NCI-H1048 (cell line): ENCODE measurements around the gene PDCD11.
"Not testable (repeated sequence)": the region's sequence is repeated elsewhere in the genome, so short reads cannot be mapped to it uniquely, and the experiment has no call there.

Experiments
- DNase-seq: peaks from one replicate; lab custom pipeline; 2025; lab: John Stamatoyannopoulos, UW

PDCD11 gene

DNA sequence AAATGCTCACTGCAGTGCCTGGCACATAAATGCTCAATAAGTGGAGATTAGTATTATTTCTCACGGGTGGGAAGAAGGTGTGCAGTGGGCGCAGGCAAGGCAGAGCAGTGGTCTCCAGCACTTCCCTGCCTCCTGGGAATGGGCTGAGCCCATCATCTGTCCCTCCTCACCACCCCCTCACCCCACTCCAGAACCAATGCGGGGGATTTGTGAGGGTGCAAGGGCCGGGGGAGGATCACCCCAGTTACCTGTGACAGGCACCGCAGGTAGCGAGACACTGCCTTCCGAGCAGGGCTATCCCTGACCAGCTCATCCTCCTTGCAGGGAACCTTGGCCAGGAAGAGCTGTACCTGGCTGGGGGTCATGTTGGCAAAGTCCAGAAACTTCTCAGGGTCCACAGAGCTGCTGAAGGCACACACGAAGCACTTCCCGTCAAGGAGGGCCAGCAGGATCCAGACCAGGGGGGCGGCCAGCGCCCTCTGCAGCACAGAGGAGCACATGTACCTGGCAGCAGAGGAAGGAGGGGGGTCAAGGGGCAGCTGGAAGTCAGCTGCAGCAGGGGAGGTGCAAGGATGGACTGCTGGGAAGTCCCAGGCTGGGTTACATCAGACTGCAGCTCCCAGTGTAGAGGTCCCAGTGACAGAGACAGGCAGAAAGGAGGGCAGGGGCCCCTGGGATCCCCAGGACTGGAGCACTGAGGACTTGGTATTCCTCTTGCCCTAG is 79.8 kb downstream of the PDCD11 start:
- DNase-seq = no peak

DNA sequence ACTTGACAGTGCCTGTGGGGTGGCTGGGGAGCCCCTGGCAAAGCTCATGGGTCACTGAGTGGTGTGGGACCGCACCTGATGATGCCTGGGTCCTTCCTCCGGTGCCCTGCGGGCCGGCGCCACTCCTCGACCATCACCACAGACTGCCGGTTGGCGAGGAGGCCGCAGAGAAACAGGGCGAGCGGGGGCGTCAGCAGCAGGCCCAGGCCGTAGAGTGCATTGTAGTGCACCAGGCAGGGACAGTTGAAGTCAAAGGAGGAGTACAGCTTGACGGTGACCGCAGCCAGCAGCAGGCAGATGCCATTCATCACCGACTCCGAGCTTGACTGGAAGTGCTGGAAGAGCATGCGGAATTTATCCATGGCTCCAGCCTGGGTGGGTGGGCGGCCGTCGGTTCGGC is 82.2 kb downstream of the PDCD11 start:
- DNase-seq = no peak

DNA sequence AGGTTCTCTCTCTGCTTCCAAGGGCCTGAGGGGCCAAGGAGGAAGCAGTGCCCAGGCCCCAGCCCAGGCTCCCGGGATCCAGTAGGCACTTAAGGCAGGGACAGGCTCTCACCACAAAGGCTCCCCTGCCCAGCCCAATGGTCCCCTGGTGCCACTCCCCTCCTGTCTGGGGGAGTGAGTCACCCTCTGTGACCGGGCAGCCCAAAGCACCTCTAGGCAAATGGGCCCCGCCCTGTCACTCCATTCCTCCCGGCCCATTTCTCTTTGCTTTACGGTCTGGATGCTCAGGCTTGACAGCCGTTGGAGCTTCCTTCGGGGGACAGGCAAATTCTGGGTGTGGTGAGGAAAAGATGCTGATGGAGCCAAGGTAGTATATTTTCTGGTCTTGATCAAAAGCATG is 82.7 kb downstream of the PDCD11 start, which contains the start of gene CALHM3:
CALHM3 (minus strand) TSS at position 106 of the 400 bp plus-strand sequence. CDS start 208 bp downstream, outside the sequence.
- no peak for DNase-seq

DNA sequence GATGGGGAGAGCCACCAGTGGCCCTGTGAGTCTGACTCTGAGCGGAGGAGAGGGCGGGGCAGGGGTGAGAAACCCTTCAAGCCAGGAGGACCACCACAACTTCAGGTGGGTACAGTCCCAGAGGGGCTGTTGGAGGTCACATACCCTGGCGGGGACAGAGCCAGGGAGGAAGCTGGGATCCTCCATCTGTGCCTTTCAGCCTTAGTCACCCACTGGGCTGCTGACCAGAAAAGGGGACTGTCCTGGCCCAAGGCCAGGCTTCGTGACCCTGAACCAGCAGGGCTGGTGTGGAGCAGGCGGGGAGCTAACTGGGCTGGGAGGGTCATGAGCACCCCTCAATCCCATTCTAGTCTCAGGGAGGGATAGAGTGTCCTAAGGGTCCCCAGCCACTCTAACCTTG is 84.1 kb downstream of the PDCD11 start:
- no peak for DNase-seq

DNA sequence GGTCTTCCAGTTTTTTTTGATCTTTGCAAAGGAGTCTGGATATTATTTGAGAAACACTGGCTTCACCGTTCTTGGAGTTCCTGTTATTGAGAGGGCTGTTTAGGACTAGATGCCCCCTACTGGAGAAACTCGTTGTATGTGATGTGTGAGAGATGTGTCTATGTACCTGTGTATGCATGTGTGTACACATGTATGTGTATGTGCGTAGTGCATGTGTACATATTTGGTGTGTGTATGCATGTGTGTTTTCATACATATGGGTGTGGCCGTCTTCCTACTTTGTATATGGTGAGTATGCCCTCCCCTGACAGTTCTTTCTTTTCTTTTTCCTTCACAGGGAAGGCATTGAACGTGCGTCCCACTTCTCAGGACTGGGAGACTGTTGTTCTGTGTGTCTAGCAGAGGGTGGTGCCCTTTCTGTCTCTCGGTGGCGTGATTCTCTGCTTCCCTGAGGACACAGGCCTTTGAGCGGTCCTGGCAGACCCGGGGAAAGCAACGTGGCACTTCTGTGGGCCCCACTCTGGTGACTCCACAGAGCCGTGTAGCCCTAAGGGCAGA is 85.6 kb downstream of the PDCD11 start:
- no peak for DNase-seq

DNA sequence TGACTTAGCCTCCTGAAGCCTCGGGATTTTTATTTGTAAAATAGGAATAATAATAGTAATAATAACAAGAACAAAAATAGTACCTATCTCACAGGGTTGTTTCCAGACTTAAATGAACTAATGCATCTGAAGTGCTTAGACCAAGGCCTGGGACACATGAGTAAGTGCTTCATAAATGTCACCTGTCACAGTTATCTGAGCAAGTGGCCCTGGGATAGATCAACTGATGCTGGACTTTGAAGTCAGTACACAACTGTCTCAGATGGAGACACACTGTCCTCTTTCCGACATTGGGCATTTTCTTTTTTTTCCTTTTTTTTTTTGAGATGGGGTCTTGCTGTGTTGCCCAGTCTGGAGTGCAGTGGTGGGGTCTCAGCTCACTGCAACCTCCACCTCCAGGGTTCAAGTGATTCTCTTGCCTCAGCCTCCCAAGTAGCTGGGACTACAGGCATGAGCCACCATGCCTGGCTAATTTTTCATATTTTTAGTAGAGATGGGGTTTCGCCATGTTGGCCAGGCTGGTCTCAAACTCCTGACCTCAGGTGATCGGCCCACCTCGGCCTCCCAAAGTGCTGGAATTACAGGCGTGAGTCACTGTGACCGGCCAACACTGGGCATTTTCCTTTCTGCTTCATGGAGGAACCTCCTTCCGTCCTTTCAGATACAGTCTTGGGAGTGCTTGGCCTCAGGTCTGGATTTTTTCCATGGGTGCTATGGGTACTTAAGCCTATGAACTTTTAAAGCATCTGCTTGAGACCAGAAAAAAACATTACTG is 90.4 kb downstream of the PDCD11 start:
- not testable (repeated sequence) for DNase-seq

DNA sequence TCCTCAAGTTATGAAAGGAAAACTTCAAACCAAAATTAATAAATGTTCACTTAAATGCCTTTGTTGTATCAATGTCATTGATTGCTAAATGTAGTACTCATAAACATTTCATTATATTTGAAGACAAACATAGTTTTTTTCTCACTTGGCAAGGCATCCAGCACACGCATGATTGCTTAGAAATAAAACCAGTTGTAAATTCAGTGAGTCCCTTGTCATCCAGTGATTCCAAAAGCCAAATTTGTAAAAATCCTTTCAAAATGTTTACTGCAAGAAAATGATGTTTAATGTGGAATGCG is 90.9 kb downstream of the PDCD11 start:
- DNase-seq = no peak

DNA sequence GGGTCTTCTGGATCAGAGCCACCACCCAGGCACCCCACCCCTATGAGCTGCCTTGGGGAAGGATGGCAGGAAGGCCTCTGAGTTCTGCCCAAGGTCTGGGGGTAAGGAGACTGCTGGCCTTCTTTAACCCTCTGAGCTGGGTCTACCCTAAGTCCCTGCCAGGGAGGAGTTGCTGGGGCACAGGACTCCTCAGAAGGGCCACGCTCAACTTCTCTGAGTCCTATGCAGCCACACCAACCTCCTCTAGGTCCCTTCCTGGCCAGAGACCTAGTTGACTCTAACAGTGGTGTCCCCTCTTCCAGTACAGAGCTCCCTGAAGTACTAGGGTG is 94.5 kb downstream of the PDCD11 start:
- no peak for DNase-seq

DNA sequence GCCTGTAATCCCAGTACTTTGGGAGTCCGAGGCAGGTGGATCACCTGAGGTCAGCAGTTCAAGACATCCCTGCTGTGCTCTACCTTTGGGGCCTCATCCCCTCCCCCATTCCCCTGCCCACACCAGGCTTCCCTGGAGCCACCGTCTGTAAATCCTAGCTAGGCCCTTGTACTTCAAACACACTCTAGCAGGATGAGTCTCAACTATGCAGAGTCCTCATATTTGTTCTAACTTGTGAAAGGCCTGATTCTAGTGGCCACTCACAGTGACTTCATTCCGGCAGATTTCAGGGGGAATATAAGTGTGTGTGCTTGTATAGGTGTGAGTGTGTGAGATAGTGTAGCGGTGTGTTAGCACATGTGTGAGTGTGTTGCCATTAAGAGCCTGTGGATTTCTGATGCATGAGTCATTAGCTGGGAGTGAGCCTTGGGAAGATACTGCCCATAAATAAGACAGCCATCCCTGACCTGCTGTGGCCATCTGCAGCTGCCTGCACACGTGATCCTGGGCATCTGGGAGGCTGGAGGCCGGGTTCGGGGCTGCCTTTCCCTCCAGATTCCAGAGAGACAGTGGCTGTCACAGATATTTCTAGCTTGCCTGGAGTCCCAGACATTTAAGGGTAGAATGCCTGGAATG is 95.4 kb downstream of the PDCD11 start:
- DNase-seq = no peak

DNA sequence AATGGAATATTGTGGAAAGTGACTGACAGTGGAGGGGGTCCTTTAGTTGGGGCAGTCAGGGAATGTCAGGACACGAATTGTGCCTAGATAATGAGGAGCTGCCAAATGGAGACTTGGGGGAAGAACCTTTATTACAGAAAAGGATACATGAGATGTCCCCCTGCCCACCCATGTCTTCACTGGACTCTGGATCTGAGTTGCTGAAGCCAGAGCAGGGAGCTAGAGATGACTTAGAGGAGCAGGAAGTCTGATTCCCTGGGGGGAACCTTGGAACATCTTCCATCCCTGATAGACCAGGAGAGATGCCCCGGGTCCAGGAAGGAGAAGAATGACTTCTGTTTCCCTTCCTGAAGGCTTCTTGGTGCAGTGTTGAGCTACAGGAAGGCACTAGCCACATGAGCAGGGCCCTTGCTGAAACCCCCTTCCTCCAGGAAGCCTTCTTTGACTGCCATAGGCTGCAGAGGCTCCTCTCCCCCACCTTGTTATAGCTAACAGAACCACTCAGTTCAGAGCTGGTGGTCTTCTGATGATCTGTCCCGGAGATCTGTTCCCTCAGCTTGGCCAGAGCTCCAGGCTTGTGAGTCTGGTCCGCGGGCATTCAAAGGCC is 96.3 kb downstream of the PDCD11 start:
- DNase-seq = no peak

DNA sequence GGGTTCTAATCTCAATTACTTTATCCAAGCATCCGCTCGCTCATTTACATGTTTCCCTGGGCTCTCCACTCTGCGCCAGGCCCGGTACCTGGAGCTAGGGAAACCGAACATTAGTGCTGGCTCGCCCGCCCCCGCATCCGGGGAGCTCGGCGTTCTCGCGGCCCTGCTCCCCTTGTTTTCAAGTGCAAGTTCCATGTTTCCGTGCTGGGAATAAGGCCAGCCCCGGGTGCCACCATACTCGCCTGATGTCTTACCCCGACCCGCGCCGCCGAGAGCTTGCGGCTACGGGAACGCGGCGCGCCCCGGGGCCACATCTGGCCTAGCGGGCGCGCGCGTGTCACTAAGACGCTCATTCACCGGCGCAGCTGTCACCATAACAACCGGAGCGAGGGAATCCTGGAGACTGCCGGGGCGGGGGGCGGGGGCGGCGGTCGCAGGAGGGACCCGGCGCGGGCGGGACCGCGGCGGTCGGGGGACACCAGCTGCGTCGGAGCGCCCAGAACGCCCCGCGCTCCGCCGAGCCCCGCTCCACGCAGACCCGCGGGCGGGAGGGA is 97.0 kb downstream of the PDCD11 start, which contains the start of gene NEURL1:
NEURL1 (plus strand) TSS at position 344 of the 554 bp plus-strand sequence. CDS start 683 bp downstream, outside the sequence.
- no peak for DNase-seq

DNA sequence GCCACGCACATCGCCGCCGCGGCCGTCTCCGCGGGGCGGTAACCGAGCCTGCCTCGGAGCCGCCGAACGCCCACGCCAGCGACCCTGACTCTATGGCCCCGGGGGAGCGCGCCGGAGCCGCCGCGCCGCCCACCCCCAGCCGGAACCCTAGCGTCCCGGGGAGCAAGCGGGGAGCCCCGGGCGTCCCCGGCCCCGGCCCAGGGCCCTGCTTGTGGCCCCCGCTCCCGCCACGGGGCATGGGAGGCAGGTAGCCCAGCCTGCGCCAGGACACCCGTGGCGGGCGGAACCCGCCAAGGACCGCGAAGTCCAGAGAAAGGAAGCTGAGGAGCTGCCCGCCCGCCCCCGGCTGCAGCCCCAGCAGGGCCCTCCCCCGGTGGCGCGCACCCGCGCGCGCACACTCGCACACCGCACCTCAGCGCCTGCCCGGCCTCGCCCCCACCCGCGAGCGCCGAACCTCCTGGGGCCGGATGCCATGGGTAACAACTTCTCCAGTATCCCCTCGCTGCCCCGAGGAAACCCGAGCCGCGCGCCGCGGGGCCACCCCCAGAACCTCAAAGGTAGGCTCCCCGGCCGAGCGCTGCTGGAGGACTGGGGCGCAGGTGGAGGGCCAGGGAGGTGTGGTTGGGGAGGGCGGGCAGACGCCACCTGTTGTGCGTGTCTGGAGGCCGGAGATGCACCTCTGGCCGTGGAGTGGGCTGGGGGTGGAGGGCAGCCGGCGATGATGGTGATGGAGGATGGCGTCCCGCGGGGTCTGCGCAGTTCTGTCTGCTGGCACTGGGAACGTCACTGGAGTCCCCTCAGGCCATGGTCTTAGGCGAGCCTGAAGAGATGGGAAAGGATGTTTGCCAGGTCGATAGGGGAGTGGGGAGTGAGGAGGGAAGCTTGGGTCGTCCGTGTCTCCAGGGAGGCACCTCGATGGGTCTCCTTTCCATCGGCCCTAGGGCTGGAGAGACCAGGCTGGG is 97.8 kb downstream of the PDCD11 start:
- no peak for DNase-seq

DNA sequence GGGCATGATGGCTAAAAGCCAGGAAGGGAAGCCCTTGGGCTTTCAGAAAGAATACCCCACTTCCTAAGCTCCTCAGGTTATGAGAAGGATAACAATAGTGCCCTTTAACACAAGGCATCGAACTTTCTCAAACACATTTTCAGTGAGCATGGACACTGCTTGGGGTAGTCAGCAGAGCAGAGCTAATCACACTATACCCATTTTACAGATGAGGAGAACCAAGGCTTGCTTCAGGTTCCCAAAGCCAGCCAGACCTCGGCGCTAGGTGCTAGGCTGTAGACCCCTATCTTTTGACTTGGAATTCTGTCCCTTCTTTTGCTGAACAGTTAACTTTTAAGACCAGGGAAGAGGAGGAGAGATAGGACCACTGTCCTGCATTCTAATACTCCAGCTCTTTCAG is 98.9 kb downstream of the PDCD11 start:
- DNase-seq = no peak
